GM19455 (cell line): ENCODE data around the gene ABHD11.
"Not testable (repeated sequence)": the region's sequence is repeated elsewhere in the genome, so short reads cannot be mapped to it uniquely, and the experiment has no call there.

Experiments used
- ATAC-seq: cut with Tn5 transposase; IDR thresholded peaks from one replicate; pipeline ENCODE4 v1.9.1; 2021; ENCODE audit not compliant: unreplicated experiment

The ABHD11 gene

DNA sequence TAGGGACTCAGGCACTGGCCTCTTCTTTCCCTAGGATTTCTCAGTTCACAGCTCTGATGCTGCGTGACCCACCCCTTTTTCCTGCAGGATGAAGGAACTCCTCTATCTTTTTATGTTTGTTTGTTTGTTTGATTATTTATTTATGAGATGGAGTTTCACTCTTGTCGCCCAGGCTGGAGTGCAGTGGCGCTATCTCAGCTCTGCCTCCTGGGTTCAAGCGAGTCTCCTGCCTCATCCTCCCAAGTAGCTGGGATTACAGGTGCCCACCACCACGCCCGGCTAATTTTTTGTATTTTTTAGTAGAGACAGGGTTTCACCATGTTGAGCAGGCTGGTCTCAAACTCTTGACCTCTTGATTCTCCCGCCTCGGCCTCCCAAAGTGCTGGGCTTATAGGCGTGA is 18.2 kb downstream of the ABHD11 start:
- not testable (repeated sequence) for ATAC-seq

- ATAC-seq: no peak
Observed at GRCh38 chr7:73719806-73720169, 18.8 kb downstream of the ABHD11 start.

DNA sequence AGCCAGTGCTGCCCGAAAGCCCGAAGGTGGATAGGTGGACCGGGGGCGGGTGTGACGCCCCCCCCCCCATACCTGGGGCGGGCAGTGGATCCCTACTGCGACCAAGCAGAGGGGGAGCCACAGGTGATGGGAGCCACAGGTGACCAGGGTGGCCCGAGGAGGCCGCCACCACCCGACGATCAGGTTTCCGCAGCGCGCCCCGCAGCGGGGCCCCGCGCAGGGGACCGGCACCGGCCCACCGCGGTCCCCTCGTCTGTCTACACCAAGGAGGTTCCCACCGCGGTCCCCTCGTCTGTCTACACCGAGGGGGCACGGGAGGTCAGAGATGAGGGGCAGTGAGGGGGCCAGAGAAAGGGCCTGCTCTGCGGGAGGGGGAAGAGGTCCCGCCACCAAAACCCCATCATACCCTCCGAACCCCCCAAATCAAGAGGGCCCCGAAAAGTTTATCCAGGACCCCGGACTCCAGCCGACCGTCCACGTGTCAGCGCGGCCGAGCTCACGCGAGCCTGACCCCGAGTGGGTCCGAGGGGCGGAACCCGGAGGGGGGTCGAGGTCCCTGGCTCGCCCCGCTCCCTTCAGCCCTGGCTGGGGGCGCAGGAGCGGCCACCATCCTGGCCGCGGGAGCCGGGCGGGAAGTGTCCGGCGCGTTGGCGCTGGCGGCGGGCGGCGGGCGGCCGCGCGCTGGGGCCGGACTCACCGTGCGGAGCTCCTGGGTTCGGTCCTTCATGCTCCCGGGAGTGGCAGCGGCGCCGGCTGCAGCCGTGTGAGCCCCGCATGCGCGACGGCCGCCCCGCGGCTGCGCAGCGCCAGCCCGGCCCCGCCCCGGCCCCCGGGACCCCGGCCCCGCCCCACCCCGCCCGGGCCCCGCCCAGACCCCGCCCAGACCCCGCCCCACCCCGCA is 19.4 kb downstream of the ABHD11 start, which contains the start of gene STX1A:
TSS of gene STX1A (minus strand) at position 765 of the 901 bp plus-strand sequence. CDS start at position 727, 38 bp downstream.
- peak; percentile 66 for ATAC-seq

GRCh38 chr7:73718438-73718881 is 20.1 kb downstream of the ABHD11 start:
- no peak for ATAC-seq

DNA sequence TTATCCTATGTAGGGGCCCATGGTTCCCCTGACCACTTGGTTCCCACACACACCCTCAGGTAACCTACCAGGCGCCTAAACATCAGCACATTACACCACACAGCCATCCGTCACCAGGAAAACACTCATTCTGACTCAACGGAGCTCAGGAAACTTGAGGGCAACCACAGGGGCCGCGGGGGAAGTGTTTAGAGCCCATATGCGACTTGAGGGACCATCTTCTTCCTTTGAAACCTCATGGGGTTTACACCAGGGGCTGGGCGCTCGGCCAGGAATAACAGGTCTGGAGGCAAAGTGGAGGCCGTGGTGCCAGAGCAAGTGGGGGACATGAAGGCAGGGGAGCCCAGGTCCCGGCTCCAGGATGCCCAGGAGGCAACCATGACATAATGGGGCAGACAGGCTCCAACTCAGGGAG is 20.6 kb downstream of the ABHD11 start:
- no peak for ATAC-seq

GRCh38 chr7:73717025-73717807 is 21.4 kb downstream of the ABHD11 start:
- ATAC-seq: no peak

DNA sequence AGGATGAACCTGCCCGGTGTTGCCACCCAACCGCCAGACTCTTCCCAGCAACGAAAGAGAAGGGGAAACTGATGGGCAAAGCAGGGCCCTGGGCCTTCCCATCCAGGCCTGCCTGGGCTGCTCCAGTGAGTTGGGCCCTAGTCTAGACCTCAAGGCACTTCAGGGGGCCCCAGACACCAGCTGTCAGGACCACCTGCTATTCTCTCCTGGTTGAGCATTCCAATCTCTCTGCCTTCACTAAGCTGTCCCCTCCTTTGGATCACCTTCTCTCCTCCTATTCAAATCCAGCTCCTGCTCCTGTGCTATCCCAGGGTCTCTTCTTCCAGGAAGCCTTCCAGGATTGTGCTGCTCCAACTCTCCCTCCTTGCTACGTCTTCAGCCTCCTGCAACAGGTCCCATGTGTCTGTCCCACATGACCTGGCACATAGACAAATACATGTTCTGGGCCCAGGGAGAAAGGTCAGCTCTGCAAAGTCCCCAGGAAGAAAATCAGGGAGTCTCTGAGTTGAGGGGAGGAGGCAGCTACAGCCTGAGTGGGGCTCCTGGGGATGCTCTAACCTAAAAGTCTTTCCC is 22.2 kb downstream of the ABHD11 start:
- ATAC-seq: no peak

GRCh38 chr7:73715648-73716317 is 22.8 kb downstream of the ABHD11 start:
- ATAC-seq: no peak

GRCh38 chr7:73713319-73713718 is 25.3 kb downstream of the ABHD11 start:
- ATAC-seq: not testable (repeated sequence)

DNA sequence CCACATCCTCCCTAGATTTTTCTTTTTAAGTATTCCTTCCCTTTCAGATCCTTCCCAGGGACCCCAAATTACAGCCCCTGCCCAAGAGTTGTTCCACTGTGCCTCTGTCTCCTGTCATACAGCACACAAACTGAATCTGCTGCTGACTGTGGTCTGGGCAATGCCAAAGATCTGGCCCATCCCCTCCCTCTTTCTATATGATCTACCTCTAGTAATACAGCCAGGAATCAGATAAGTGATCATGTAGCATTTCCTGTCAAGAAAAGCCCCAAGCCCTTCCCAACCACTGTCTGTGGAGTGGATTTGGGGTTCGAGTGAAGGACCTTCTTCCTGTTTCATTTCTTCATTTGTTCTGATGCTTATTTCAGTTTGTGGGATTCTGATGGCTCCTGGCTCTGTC is 25.8 kb downstream of the ABHD11 start:
- ATAC-seq: no peak

DNA sequence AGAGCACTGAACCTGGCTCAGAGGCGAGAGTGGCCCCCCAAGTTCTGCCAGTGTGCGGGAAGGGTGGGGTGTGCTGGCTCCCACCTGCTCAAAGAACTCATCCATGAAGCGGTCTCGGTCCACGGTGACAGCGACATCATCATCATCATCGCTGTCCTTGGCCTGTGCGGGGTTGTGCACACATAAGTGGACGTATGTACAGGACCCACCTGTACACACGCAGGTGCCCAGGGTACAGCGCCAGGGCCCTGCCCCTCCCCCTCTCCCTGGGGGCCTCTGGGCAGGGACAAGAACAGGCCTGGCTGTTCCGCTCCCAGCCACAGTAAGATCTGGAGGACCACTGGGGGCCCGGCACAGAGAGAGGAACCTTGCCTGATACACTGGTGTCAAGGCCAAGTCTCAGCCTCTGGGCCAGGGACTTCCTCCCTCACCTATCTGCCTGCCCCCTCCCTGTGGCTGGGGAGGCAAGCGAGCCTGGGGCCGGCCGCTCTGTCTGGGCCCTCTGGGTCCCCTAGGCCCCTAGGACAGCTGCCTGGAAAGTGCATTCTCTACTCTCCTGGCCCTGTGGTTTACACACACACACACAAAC is 29.5 kb downstream of the ABHD11 start:
- ATAC-seq: no peak

DNA sequence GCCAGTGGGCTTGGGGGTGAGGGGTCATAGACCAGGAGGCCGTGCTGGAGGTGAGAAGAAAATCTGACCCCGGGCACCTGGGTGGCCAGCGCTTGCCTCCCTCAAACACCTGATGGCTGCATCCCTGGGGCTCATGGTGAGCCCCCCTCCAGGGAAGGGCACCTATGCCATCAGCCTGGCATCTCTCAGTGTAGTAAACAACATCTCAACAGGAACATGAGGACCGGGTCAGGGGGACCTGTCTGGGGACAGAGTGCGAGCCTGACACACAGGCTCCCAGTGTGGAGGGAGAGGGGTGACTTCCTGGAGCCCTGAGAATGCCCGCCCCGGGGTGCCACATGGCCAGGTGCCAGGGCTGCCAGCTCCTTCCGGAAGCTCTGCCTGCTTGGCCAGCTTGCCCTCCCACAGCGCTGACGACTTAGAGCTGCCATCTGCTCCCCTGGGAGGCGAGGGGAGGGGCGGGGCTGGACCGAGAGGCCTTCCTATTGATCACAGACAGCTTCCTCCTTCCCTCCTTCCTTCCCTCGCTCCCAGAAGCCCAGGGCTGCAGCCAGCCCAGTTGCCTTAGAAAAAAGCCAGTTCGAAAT is 31.5 kb downstream of the ABHD11 start:
- ATAC-seq: no peak

DNA sequence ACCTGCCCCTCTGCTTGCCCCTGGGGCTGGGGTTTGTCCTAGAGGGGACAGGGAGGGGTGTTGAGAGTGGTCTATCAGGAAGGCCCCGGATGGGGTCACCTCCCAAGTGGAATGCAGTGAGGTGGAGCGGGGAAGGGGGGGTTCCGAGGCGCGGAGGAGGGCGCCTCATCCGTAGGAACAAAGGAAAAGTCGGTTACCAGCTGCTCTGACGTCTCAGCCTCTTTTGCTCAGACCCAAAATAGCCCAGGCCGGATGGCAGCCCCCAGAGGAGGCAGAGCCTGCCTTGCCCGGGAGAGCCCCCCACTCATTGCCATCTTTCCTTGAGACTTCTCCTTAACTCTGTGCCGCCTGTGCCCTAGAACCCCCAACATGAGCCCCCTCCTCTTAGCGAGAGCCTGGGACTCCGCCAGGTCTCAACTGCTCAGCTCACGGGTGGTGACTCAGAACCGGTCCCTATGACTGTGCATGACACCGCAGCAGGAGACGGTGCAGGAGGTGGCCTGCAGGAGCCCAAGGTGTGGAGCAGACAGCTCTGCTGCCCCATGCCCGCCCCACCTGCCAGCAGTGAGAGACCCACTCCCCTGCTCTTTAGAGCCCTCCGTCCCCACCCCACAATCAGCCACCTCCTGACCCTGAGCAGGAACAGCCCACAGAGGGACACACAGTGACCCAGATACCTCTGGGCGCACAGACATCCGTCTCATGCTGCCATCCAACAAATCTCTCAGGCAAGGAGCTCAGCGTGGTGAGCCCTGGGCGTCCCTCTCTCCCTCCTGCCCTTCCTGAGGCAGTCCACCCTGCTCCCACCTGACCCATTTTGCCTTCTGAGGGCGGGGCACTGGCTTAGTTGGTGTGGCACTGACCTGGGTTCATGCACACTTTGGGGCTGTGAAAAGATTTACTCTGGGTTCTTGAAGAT is 32.2 kb downstream of the ABHD11 start:
- ATAC-seq: no peak

GRCh38 chr7:73705551-73705920 is 33.1 kb downstream of the ABHD11 start:
- no peak for ATAC-seq

- no peak for ATAC-seq
Observed at GRCh38 chr7:73704640-73705550, 33.7 kb downstream of the ABHD11 start.

DNA sequence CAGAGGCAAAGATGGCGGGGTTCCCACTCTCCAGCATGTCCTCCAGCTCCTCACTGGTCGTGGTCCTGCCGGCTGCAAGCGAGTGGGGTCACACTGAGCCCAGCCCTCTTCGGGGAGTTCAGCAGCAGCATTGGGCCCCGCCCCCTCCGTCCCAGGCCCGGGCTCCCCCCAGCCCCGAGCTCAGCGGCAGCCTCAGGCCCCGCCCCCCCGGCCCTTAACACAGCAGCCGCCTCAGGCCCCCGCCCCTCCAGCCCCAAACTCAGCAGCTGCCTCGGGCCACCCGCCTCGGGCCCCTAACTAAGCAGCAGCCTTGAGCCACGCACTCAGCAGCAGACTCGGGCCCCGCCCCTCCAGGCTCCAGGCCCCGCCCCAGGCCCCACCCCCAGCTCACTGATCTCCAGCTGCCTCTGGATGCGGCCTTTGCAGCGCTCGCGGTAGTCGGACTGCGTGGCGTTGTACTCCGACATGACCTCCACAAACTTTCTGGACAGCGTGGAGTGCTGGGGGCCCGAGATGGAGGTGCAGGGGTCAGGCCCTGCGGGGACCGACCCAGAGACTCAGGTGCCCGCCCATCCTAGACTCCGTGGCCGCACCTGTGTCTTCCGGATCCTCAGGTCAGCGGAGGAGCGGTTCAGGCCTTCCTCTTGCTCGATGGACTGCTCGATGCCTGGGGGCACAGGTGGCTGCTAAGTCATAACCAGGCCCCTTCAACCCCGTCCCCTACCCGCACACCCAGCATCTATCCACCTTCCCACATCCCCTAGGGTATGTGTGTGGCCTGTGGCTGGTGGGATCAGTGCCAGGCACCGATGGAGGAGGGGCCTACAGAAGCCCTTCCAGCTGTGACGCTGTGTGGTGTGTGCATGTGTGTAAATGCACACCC is 34.6 kb downstream of the ABHD11 start:
- no peak for ATAC-seq

- no peak for ATAC-seq
Observed at GRCh38 chr7:73703225-73703624, 35.4 kb downstream of the ABHD11 start.
